Chondrocyte (in vitro differentiated cells): ENCODE data around the gene ACSS3. TPM values are rescaled to one million over a fixed set of nuclear protein-coding genes. Genes with fewer than 3 reads are reported as not detected.

ENCODE experiments used
- DNase-seq: peaks from one replicate; pipeline ENCODE4 v3.0.0; 2021; ENCODE audit warnings: mixed read lengths, low spot score
- H3K27ac Mint-ChIP-seq: one replicate; pipeline ENCODE4 v1.8.0; 2021; ENCODE audit warnings: mild to moderate bottlenecking, moderate library complexity, mixed read lengths; ENCODE audit not compliant: unreplicated experiment
- H3K27me3 Mint-ChIP-seq: 2 replicates; pipeline ENCODE4 v1.8.0; 2021; ENCODE audit warnings: low read depth, mixed read lengths
- H3K36me3 Mint-ChIP-seq: 2 replicates; pipeline ENCODE4 v1.8.0; 2021; ENCODE audit warnings: low read depth, mixed read lengths
- H3K4me1 Mint-ChIP-seq: 2 replicates; pipeline ENCODE4 v1.8.0; 2021; ENCODE audit warnings: low read depth, mild to moderate bottlenecking, mixed read lengths
- H3K4me3 Mint-ChIP-seq: one replicate; pipeline ENCODE4 v1.8.0; 2021; ENCODE audit warnings: mild to moderate bottlenecking, moderate library complexity, mixed read lengths; ENCODE audit not compliant: unreplicated experiment
- H3K9me3 Mint-ChIP-seq: 2 replicates; pipeline ENCODE4 v1.8.0; 2021; ENCODE audit warnings: low read depth, mixed read lengths
- CTCF ChIP-seq: fragments of 200-600 bp; sonication (generic); IDR thresholded peaks from 2 replicates; pipeline ENCODE4 v1.5.0; 2021; ENCODE audit warnings: antibody characterized with exemption, mild to moderate bottlenecking, moderate library complexity
- total RNA-seq: library from RNA; stranded (reverse); gene quantifications from 3 replicates; pipeline ENCODE4 v1.2.1, GENCODE V29; 2021

ACSS3 gene
- total RNA-seq, 1 donor from 2014 or later, result 2.2 TPM

GRCh38 chr12:81222846-81223592 is 145.1 kb downstream of the ACSS3 start:
- no peaks in the 10 kb centered on the region for H3K9me3 Mint-ChIP-seq
- no peak overlapping the region for H3K4me3 Mint-ChIP-seq
- no peak for DNase-seq
- TF ChIP-seq CTCF, result no peak
- H3K36me3 Mint-ChIP-seq, result no peaks in the 10 kb centered on the region
- H3K27me3 Mint-ChIP-seq, result no peaks in the 10 kb centered on the region
- H3K4me1 Mint-ChIP-seq, result peaks cover 10% of the 10 kb centered on the region
- H3K27ac Mint-ChIP-seq, result no peak overlapping the region

DNA sequence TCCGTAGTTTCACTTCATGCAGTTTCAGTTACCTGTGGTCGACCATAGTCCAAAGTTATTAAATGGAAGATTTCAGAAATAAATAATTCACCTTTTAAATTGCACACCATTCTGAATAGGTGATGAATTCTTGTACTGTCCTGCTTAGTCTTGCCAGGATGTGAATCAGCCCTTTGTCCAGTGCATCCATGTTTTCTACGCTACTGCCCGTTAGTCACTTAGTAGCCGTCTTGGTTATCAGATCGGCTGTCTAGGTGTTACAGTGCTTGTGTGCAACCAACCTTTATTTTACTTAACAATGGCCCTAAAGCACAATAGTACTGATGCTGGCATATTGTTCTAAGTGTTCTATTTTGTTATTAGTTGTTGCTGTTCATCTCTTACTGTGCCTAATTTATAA is 146.7 kb downstream of the ACSS3 start:
- no peak for TF ChIP-seq CTCF
- no peaks in the 10 kb centered on the region for H3K9me3 Mint-ChIP-seq
- no peak for DNase-seq

DNA sequence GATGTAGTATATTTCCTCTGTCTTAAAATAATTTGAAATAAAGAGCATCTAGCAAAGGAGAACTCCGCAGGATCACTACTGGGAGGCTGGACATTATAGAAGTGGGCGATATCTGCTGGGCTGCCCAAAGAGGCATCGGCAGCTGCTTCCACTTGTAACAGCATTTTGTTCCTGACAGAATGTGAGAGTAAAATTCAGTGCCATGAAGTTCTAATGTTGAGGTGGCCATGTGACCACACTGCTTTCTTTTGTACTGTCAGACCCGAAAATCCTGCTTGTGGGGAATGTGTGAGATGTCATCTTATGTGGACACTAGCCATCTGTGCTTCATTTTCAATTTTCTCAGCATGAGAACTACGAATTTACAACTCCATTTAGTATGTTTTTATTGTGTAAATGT is 151.9 kb downstream of the ACSS3 start:
- no peak for DNase-seq
- Mint-ChIP-seq H3K36me3 (no peaks in the 10 kb centered on the region), H3K4me3 (no peak overlapping the region), H3K4me1 (no peaks in the 10 kb centered on the region), H3K9me3 (no peaks in the 10 kb centered on the region), H3K27ac (no peak overlapping the region), H3K27me3 (no peaks in the 10 kb centered on the region)
- TF ChIP-seq CTCF, result no peak

More for the DNA sequence above, 146.7 kb downstream of the ACSS3 start:
- peaks cover 10% of the 10 kb centered on the region for H3K4me1 Mint-ChIP-seq
- no peak overlapping the region for H3K4me3 Mint-ChIP-seq
- H3K27ac Mint-ChIP-seq, result no peak overlapping the region
- no peaks in the 10 kb centered on the region for H3K36me3 Mint-ChIP-seq
- no peaks in the 10 kb centered on the region for H3K27me3 Mint-ChIP-seq

DNA sequence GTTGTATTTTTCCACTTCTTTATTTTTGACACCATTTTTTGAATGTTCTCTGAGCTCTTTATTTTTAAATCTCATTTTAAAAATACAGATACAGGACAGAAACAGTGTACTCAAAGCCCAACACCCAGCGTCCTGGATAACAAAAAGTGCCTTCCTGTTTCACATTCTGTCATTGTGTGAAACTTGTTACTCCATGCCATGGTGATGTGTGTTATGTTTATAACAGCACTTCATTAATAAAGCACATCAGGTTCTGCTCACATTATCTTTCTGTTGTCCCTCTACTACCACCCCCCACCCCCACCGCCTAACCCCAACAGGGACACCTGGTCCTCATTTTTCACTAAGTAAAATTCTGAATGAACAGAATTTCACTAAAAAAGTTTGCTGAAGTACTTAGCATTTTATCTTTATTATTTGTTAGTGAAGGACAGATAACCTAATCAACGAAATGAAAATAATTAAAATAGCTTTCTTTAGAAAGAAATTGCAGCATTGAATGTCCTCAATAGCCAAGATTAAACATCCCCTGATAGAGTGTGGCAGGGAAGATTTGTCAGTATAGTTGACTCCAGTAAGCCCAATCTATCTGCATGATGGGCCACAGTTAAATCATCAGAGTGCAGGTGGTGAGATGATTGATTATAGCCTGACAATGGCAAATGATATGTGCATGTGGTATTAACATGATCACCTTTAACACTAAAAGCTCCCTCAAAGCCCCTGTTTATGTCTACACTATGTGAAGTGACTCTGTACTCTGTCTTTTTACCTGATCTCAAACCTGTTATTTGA is 153.9 kb downstream of the ACSS3 start:
- Mint-ChIP-seq H3K4me1 (no peaks in the 10 kb centered on the region), H3K27ac (no peak overlapping the region), H3K36me3 (no peaks in the 10 kb centered on the region), H3K9me3 (no peaks in the 10 kb centered on the region), H3K27me3 (no peaks in the 10 kb centered on the region), H3K4me3 (no peak overlapping the region)
- TF ChIP-seq CTCF, result no peak
- no peak for DNase-seq

GRCh38 chr12:81245458-81245857 is 167.6 kb downstream of the ACSS3 start:
- H3K9me3 Mint-ChIP-seq, result peaks cover 10% of the 10 kb centered on the region
- peaks cover 8% of the 10 kb centered on the region for H3K4me1 Mint-ChIP-seq
- no peak for DNase-seq
- no peak overlapping the region for H3K27ac Mint-ChIP-seq
- no peak for TF ChIP-seq CTCF
- H3K4me3 Mint-ChIP-seq, result no peak overlapping the region
- H3K36me3 Mint-ChIP-seq, result no peaks in the 10 kb centered on the region
- H3K27me3 Mint-ChIP-seq, result no peaks in the 10 kb centered on the region
